GM18868 (cell line): ENCODE measurements around the gene SPECC1.
"Not testable (repeated sequence)": the region's sequence is repeated elsewhere in the genome, so short reads cannot be mapped to it uniquely, and the experiment has no call there.

Experiments used
- ATAC-seq: cut with Tn5 transposase; IDR thresholded peaks from one replicate; pipeline ENCODE4 v1.9.1; 2021; ENCODE audit warnings: mild to moderate bottlenecking, moderate library complexity; ENCODE audit not compliant: unreplicated experiment

The SPECC1 gene

GRCh38 chr17:20284570-20285295 lies 275.6 kb downstream of the SPECC1 start:
- ATAC-seq: no peak

DNA sequence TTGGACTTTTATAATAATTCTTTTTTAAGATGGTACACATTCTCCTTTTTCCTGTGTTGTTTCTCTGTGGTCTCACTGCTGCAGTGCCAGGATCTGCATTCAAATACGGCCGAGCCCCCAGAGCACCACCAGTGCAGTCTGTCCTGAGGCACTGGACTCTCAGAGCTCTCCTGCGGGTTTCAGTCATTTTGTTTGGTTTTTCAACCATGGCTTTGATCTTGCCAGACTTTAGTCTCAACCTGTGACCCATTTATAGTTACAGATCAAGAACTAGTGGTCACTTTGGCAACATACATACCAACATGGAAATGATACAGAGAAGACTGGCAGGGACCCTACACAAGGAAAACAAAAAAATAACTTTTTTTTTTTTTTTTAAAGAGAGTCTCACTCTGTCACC lies 280.8 kb downstream of the SPECC1 start:
- ATAC-seq: no peak

GRCh38 chr17:20291853-20292252 lies 282.7 kb downstream of the SPECC1 start:
- no peak for ATAC-seq

DNA sequence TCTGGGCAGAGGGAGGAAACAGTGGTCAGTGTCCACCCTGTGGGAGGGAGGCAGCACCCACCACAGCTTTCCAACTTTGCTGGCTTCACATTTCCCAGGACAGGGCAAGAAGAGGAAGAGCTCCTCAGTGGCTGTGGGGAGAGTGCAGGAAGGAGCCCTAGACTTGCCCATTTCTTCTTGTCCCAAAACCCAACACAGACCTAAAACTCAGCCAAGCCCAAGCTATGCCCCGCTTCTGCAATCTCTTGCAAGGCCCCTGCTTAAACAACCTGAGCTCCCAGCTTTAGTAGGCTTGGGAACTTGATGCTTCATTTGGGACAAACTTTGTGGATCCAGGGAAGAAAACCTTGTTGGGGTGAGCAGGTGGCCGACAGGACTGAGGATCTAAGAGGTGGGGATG lies 284.3 kb downstream of the SPECC1 start:
- no peak for ATAC-seq

DNA sequence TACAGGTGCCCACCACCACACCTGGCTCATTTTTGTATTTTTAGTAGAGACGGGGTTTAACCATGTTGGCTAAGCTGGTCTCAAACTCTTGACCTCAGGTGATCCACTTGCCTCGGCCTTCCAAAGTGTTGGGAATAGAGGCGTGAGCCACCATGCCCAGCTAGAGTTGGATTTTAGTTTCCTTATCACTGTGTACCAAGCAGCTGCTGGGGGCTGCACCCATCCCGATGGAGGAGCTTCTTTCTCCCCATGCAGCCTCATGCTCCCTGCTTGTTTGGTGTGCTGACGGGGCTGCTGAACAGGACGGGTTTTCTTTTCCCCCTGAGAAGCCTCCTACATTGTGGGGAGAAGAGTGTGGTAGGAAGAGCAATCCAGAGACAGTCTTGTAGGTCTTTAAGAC lies 285.0 kb downstream of the SPECC1 start:
- no peak for ATAC-seq

GRCh38 chr17:20299013-20299412 lies 289.9 kb downstream of the SPECC1 start:
- ATAC-seq: no peak

- no peak for ATAC-seq
Observed at GRCh38 chr17:20300436-20300934, 291.3 kb downstream of the SPECC1 start.

DNA sequence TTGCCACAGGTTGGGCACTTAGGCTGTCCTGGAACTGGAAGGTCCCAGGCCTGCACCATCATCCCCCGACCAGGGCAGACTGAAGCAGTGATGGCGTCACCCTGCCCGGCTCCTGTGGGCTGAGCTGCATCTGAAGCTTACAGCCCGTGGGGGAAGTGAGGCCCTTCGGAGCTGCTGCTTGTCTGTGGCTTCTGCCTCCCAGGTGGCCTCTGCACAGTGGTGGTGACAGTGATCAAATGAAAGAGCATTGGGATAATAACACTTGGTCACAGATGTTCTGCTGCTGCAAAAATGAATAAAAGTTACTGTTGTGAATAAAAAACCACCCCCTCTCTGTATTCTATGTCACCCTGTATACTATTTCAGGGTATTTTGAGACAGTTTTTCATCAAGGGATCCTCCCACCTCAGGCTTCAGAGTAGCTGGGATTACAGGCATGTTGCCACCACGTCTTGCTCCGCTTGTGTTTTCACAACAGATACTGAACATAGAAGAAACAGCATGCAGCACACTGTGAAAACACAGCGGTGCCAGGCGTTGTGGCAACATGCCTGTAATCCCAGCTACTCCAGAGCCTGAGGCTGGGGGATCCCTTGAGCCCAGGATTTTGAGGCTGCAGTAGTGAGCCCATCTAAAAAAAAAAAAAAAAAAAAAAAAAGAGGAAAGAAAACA lies 293.2 kb downstream of the SPECC1 start:
- ATAC-seq: no peak

DNA sequence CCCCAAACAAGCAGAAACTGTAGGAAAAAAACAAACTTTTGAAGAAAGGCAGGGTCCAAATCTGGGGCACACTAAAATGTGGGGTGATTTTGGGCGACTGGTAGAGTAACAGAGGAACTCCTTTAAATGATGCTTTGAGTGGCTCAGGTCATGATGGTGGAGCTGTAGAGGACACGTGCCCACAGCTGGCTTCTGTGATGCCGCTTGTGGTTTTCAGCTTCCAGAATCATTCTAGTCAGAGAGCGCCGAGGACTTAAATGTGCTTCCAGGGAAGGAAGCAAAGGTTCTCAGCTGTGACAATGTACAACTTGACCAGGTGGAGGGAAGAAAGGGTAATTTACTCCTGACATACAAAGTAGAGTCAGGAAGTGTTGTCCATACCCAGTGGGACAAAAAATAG lies 295.8 kb downstream of the SPECC1 start:
- ATAC-seq: no peak

DNA sequence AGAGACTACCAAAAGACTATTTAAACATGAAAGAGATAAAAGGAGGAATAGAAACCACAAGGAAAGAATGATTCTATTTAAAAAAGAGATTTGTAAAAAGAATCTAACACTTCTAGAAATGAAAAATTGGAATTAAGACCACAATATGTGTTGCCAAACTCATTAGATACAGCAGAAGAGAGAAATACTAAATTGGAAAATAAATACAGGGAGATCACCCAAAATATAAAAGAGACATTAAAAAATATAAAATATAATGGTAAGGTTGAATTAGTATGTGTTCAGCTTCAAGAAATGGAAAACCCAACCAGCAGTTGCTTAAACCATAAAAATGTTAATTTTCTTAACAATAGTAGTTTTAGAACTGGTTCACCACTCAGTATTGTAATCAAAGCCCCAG lies 297.8 kb downstream of the SPECC1 start:
- no peak for ATAC-seq

- ATAC-seq: no peak
Observed at GRCh38 chr17:20307326-20307910, 298.3 kb downstream of the SPECC1 start.

GRCh38 chr17:20310481-20310880 lies 301.3 kb downstream of the SPECC1 start:
- ATAC-seq: no peak

DNA sequence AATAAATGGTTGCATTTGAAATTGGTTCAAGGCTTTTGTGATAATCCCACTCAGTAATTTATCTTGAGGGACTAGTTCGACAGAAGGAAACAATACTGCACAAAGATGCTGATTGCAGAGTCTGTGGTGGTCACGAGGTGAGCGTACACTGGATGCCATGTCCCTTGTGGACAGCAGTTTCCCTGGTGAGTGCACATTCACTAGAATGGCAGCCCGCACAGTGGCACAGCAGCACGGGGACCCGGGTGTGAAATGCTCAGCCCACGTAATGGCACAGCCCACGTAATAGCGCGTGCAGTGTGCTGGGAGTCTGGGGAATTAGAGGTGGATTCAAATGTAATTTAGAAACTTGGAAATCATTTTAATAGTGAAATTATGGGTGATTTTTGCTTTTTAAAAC lies 304.1 kb downstream of the SPECC1 start:
- ATAC-seq: no peak

GRCh38 chr17:20313891-20314290 lies 304.7 kb downstream of the SPECC1 start:
- no peak for ATAC-seq

DNA sequence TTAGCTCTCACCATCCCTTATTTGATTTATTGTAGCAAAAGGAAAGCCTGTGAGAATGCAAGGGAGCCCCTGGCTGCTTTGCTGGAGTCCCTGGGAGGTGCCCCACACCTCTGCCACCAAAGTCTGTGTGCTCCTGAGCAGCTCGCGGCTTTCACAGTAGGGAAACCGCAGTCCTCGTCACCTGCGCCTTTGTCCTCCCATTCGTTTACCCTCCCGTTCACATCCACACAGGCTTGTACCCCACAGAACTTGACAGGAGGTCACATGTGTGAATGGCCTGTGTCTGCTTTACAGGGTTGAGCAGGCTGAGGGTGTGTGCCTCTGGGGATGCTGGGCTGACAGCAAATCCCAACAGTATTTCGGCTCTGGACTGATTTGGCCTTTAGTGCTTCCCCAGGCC lies 305.7 kb downstream of the SPECC1 start:
- ATAC-seq: no peak

- no peak for ATAC-seq
Observed at GRCh38 chr17:20315311-20315710, 306.2 kb downstream of the SPECC1 start.

- ATAC-seq: no peak
Observed at GRCh38 chr17:20315821-20316220, 306.7 kb downstream of the SPECC1 start.

DNA sequence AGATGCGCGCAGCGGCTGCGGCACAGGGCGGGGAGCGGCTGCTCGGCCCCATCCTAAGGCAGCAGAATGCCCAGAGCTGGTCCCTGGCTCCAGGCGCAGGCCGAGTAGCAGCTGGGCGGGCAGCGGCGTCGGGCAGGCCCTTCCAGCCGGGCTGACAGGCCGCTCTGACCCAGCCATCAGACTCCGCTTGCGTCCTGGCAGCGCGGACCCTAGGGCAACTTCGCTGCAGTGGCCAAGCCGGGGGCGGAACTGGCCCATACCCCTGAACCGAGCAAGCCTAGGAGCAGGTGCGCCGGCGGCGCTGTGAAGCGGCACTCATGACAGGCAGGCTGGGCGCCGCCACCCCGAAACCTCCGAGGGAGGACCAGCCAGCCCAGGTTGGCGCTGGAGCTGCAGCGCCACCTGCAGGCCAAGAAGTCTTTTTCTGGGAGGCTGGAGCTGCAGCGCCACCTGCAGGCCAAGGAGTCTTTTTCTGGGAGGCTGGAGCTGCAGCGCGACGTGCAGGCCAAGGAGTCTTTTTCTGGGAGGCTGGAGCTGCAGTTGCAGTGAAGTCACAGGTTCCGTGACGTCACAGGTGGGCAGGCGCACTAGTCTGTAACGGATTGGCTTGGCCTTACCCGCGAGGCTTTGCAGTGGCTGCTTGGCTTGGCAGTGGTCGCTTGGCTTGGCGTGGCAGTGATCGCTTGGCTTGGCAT lies 311.5 kb downstream of the SPECC1 start:
- peak; percentile 85 for ATAC-seq

GRCh38 chr17:20321357-20321756 lies 312.2 kb downstream of the SPECC1 start:
- ATAC-seq: not testable (repeated sequence)

DNA sequence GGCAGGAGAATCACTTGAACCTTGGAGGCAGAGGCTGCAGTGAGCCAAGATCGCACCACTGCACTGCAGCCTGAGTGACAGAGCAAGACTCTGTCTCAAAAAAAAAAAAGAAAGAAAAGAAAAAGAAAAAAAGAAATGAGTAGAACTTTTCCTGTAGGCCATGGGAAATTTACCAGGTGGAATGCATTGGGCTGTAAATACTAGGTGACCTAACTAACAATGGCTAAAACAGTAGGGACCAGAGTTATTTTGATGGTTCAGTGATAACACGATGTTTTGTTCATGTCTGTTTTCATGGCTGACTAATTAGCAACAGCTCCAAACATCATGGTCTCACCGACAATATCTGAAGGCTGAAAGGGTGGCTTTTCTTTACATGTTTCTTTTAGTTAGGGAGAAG lies 318.6 kb downstream of the SPECC1 start:
- ATAC-seq: not testable (repeated sequence)

GRCh38 chr17:20351405-20351804 lies 342.2 kb downstream of the SPECC1 start:
- not testable (repeated sequence) for ATAC-seq
